PFSK-1 (cell line): ENCODE results near the gene VPS37B.

Experiments
- FOXP2 ChIP-seq: optimal IDR thresholded peaks from 2 replicates; pipeline ENCODE3; 2011; ENCODE audit warnings: borderline replicate concordance, control low read depth, inconsistent platforms; ENCODE audit not compliant: insufficient read depth; ENCODE audit errors: extremely low read length, extremely low read depth
- POLR2AphosphoS5 ChIP-seq: IDR thresholded peaks from 2 replicates; pipeline ENCODE4 v1.6.1; 2012; ENCODE audit warnings: low read depth, mild to moderate bottlenecking, control low read depth, low read length, moderate library complexity
- REST ChIP-seq, 2 experiments: IDR thresholded peaks; 2 replicates each; pipeline versions ENCODE4 v1.6.1 to v1.8.0; 2011 to 2012; ENCODE audit warnings: low read depth in 2 of 2, low read length in 2 of 2, control low read depth in 1 of 2, inconsistent platforms in 1 of 2, mild to moderate bottlenecking in 1 of 2, moderate library complexity in 1 of 2; ENCODE audit not compliant: insufficient read depth in 1 of 2
- SIN3A ChIP-seq: IDR thresholded peaks from 2 replicates; pipeline ENCODE4 v1.6.1; 2012; ENCODE audit warnings: mild to moderate bottlenecking, low read length, moderate library complexity, borderline replicate concordance; ENCODE audit not compliant: insufficient read depth
- TAF1 ChIP-seq: IDR thresholded peaks from 2 replicates; pipeline ENCODE4 v1.6.1; 2012; ENCODE audit warnings: low read length, control low read depth, borderline replicate concordance; ENCODE audit not compliant: insufficient read depth

VPS37B gene

DNA sequence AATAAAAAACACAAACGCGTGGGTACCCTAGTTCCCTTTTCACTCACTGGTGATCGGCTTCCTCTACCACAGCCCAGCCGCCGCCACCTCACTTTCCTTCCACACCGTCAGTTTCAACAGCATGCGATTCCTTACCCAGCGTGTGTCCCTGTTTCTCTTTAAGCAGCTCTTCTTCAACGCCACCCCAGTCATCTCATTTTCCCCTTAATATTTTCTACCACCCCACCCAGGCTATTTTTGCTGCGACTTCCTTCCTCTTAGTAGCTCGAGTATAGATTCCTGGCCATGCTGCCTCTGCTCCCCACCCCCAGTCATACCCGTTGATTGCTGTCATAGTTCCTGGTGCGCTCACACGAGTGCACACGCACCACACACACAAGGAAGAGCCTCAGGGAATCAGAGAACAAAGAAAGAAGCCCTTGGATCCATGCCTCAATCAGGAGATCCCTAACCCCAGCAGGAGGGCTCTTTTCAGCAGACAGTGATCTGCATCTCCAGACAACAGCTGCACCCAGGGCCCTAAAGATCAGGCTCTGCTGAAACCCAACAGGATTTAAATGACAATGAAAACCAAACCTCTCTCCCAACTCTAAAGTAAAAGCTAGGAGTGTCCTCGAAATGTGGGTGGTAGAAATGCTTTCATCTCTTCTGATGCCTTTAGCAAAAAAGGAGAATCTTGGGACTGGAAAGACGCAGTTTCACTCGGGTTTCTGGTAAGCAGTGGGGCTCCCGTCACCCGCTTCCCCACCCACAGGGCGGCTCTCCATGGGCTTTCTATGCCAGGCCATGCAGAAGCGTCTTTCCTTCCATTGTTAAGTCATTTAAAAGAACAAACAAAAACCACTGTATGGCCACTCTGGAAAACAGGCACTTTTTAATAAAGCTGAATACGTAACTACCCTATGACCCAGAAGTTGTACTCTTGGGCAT lies 23.8 kb downstream of the VPS37B start:
- TF ChIP-seq FOXP2 (peak; percentile 55), SIN3A (no peak; the same call in 1 of the 2 replicates), POLR2AphosphoS5 (no peak), TAF1 (no peak), REST (IDR thresholded peaks at IDR 0.05; ENCODE audit: insufficient read depth in 1 of 2, low read depth in 2 of 2, low read length in 2 of 2) (no peak)

DNA sequence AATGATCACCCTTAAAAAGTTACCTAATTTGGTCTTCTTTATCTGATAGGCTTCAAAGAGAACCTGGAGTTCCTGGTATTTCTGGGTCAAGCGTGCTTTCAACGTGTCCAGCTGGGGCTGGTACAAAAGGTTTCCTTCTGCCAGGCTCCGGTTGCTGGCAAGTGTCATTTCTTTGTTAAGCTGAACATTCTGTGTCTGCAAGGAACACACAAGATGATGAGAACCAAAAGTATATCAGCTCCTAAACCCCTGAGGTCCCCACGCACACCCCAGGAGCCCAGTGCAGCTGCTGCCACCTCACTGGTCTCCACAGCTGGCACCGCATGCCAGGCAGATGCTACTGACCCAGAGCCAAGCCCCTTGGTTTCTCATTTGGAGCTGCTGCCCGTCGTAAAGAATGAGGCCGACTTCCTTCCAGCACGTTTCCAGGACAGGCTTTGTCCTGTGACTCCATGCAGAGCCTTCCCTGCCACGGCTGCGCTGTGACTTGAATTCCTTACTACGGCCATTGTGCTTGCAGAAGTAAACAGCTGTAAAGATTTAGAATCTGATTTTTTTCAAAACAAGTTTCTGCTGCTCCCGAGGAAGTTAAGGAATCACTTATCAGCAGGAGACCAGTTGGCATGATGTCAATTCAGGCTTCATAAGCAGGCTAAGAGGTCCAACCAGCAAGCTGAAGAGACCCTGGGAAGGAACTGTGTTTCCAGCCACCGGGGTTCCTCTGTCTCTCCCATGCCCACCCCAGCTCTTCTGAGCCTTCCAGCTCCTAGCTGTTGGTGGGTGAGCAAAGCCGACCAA lies 24.9 kb downstream of the VPS37B start:
- no peak for TF ChIP-seq FOXP2
- no peak for TF ChIP-seq SIN3A
- no peak for TF ChIP-seq POLR2AphosphoS5
- no peak for TF ChIP-seq TAF1
- TF ChIP-seq REST (IDR thresholded peaks at IDR 0.05; ENCODE audit: insufficient read depth in 1 of 2, low read depth in 2 of 2, low read length in 2 of 2): no peak

DNA sequence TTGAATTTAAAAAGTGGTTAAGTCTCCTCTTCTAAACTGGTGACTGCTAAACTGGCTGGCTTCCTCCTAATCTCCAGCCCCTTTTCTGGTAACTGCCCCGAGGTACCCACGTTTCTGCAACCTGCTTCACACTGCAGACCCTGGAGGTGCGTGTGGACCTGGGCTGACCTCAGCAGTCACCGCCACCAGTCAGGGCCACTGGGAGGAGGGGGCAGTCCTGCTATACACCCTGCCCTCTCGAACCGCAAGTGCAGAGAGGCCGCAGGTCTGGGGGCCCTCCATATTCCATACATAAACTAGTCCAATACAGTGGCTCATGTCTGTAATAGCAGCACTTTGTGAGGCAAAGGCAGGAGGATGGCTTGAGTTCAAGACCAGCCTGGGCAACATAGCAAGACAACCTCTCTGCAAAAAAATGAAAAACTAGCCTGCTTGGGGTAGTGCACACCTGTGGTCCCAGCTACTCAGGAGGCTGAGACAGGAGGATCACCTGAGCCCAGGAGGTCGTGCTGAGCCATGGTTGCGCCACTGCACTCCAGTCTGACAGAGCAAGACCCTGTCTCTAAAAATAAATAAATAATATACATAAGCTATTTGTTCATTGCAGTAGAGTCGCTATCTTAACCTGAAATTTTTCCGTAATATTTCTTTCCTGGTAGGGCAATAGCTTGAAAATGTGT lies 25.6 kb downstream of the VPS37B start:
- TF ChIP-seq REST (IDR thresholded peaks at IDR 0.05; ENCODE audit: insufficient read depth in 1 of 2, low read depth in 2 of 2, low read length in 2 of 2) (no peak), POLR2AphosphoS5 (no peak), SIN3A (no peak), FOXP2 (no peak), TAF1 (no peak)

GRCh38 chr12:122869207-122869973 lies 26.5 kb downstream of the VPS37B start:
- TF ChIP-seq POLR2AphosphoS5: no peak
- no peak for TF ChIP-seq TAF1
- no peak for TF ChIP-seq FOXP2
- TF ChIP-seq SIN3A: no peak
- TF ChIP-seq REST (IDR thresholded peaks at IDR 0.05; ENCODE audit: insufficient read depth in 1 of 2, low read depth in 2 of 2, low read length in 2 of 2): no peak
